Body of pancreas (tissue), 4 donors: ENCODE results near the gene CA12. TPM values are rescaled to one million over a fixed set of nuclear protein-coding genes. Genes with fewer than 3 reads are reported as not detected.

Experiments
- ATAC-seq: fragments of 150-250 bp; one replicate; pipeline ENCODE4 v1.9.1; 2016
- DNase-seq, 4 donors: peaks; one replicate each; pipeline ENCODE4 v3.0.0-alpha.2; 2019
- H3K27ac ChIP-seq, 4 donors: fragments of 200-600 bp; sonication (generic); 1 replicate in 3 of 4; 2 replicates in 1 of 4; pipeline versions ENCODE4 v1.5.1 to v1.6.1; 2016 to 2019; ENCODE audit warnings: mild to moderate bottlenecking in 1 of 4, mixed read lengths in 1 of 4, moderate library complexity in 1 of 4
- H3K27me3 ChIP-seq, 2 donors: fragments of 200-600 bp; sonication (generic); one replicate each; pipeline ENCODE4 v1.6.0; 2016; ENCODE audit warnings: mild to moderate bottlenecking in 1 of 2
- H3K36me3 ChIP-seq, 2 donors: fragments of 200-600 bp; sonication (generic); replicated peaks in 1 of 2; 2 replicates each; pipeline ENCODE4 v1.5.1; 2016; ENCODE audit warnings: low read depth in 2 of 2; ENCODE audit not compliant: insufficient read depth in 1 of 2
- H3K4me1 ChIP-seq: fragments of 200-600 bp; sonication (generic); one replicate; pipeline ENCODE4 v1.6.0; 2016
- H3K4me3 ChIP-seq, 2 donors: fragments of 200-600 bp; sonication (generic); 1 replicate in 1 of 2; 2 replicates in 1 of 2; pipeline ENCODE4 v1.5.1; 2016 to 2019
- H3K9me3 ChIP-seq, 3 donors: fragments of 200-600 bp; sonication (generic); 1 replicate in 2 of 3; 2 replicates in 1 of 3; pipeline ENCODE4 v1.5.1; 2016
- CTCF ChIP-seq, 7 experiments: fragments of 450-650 bp in 4 of 7; fragments of 200-600 bp in 3 of 7; sonication (generic) in 3 of 7; IDR thresholded peaks; one replicate each; pipeline ENCODE4 v1.5.1; 2016 to 2019; ENCODE audit warnings: antibody characterized with exemption in 7 of 7
- POLR2A ChIP-seq, 3 donors: fragments of 450-650 bp; IDR thresholded peaks; one replicate each; pipeline ENCODE4 v1.6.1; 2016; ENCODE audit warnings: antibody characterized with exemption in 3 of 3, mild to moderate bottlenecking in 2 of 3
- WGBS, 2 donors: methylation state at CpG; one replicate each; pipeline ENCODE4 v1.1.5; 2017; 5-methylcytosine and 5-hydroxymethylcytosine counted together
- intact Hi-C: fragments of 100-400 bp; cut with DNase I; formaldehyde crosslinking; loops from one replicate; pipeline ENCODE4 v1.15.1; 2023
- total RNA-seq, 2 donors: library from RNA; depleted of rRNA; stranded (reverse); fragments of >200 nt; gene quantifications; one replicate each; pipeline ENCODE4 v1.1.0, GENCODE V29; 2016

The CA12 gene
- total RNA-seq, 2 donors from 2014 or later = 16.1 to 25.7 TPM

- Histone ChIP-seq H3K27ac (peak overlapping the region; percentile 32 to 90 (median 50)), H3K4me1 (peaks cover 80% of the 10 kb centered on the region), H3K27me3 (no peaks in the 10 kb centered on the region), H3K4me3 (no peak overlapping the region), H3K36me3 (no peaks in the 10 kb centered on the region), H3K9me3 (no peaks in the 10 kb centered on the region)
- TF ChIP-seq POLR2A (IDR thresholded peaks at IDR 0.05) = no peak
- TF ChIP-seq CTCF (IDR thresholded peaks at IDR 0.05) = no peak
- WGBS, 2 donors = 59 to 61% methylated on average over 11 of the region's 11 CpGs
- ATAC-seq (peak; percentile 4), DNase-seq (peak in 1 of 4 donors; percentile 13)
- intact Hi-C loops = no loop called here
Measured at GRCh38 chr15:63364399-63365272, 17.0 kb downstream of the CA12 start.

- intact Hi-C loops = no loop called here
- no peaks in the 10 kb centered on the region for H3K36me3 ChIP-seq
- no peak overlapping the region for H3K27ac ChIP-seq
- no peak for DNase-seq
- H3K27me3 ChIP-seq = no peaks in the 10 kb centered on the region
- H3K4me3 ChIP-seq = no peak overlapping the region
- no peak for ATAC-seq
- peak in 1 of 3 donors; percentile 3 for TF ChIP-seq POLR2A (IDR thresholded peaks at IDR 0.05)
- TF ChIP-seq CTCF (IDR thresholded peaks at IDR 0.05) = no peak
- peaks cover 66% of the 10 kb centered on the region for H3K4me1 ChIP-seq
- no peaks in the 10 kb centered on the region for H3K9me3 ChIP-seq
- 40 to 47% methylated on average over 2 of the region's 2 CpGs for WGBS, 2 donors
Measured at GRCh38 chr15:63363292-63363691, 18.4 kb downstream of the CA12 start.

- H3K4me3 ChIP-seq = no peak overlapping the region
- 69 to 70% methylated on average over 7 of the region's 7 CpGs for WGBS, 2 donors
- H3K36me3 ChIP-seq = no peaks in the 10 kb centered on the region
- TF ChIP-seq CTCF (IDR thresholded peaks at IDR 0.05) = no peak
- no peak for TF ChIP-seq POLR2A (IDR thresholded peaks at IDR 0.05)
- H3K27me3 ChIP-seq = no peaks in the 10 kb centered on the region
- DNase-seq = no peak
- intact Hi-C loops = no loop called here
- H3K9me3 ChIP-seq = no peaks in the 10 kb centered on the region
- H3K4me1 ChIP-seq = peaks cover 62% of the 10 kb centered on the region
- ATAC-seq = no peak
- H3K27ac ChIP-seq = peak overlapping the region in 2 of 4 donors; percentile 6 to 63
Measured at GRCh38 chr15:63362885-63363284, 18.8 kb downstream of the CA12 start.

- Histone ChIP-seq H3K4me3 (no peak overlapping the region), H3K27ac (peak overlapping the region in 2 of 4 donors; percentile 6 to 63), H3K27me3 (no peaks in the 10 kb centered on the region), H3K4me1 (peaks cover 56% of the 10 kb centered on the region), H3K9me3 (no peaks in the 10 kb centered on the region), H3K36me3 (no peaks in the 10 kb centered on the region)
- 3 to 24% methylated on average over 3 of the region's 3 CpGs for WGBS, 2 donors
- peak; percentile 67 for ATAC-seq
- no peak for TF ChIP-seq POLR2A (IDR thresholded peaks at IDR 0.05)
- TF ChIP-seq CTCF (IDR thresholded peaks at IDR 0.05) = no peak
- intact Hi-C loops = no loop called here
- peak; percentile 79 to 86 (median 84) for DNase-seq
Measured at GRCh38 chr15:63362196-63362595, 19.4 kb downstream of the CA12 start.
